Brain (organoid and tissue), 1 donor: ENCODE results near the gene MMAB. TPM values are rescaled to one million over a fixed set of nuclear protein-coding genes. Genes with fewer than 3 reads are reported as not detected.

Source experiments
- polyA plus RNA-seq: library from polyadenylated mRNA; stranded (reverse); fragments of 350-450 nt; fragmentation: Illumina TruSeq; extraction: RNeasy Lipid Tissue Mini Kit (QIAGEN cat#74804); gene quantifications from one replicate; pipeline ENCODE4 v1.2.3, GENCODE V29; 2015; ENCODE audit warnings: low read depth, low replicate concordance; ENCODE audit not compliant: insufficient read depth

The MMAB gene
- polyA plus RNA-seq, 1 donor from 2014 or later = 62.8 TPM

Other genes starting within 250 kb of the MMAB start
- gene MYO1H, start 225.6 kb downstream of the MMAB start, polyA plus RNA-seq = 0.24 TPM
- gene KCTD10, start 96.2 kb downstream of the MMAB start, polyA plus RNA-seq = 26.4 TPM
- gene UBE3B, start 95.9 kb downstream of the MMAB start, polyA plus RNA-seq = 21.9 TPM
- 33.4 TPM for gene MVK, start 290 bp upstream of the MMAB start, polyA plus RNA-seq
- 27.7 TPM for gene FAM222A, start 140.3 kb upstream of the MMAB start, polyA plus RNA-seq